Omental fat pad (tissue), 4 donors: ENCODE data around the gene CLCNKA. TPM values are rescaled to one million over a fixed set of nuclear protein-coding genes. Genes with fewer than 3 reads are reported as not detected.
"Not testable (repeated sequence)": the region's sequence is repeated elsewhere in the genome, so short reads cannot be mapped to it uniquely, and the experiment has no call there.

Source experiments
- ATAC-seq: fragments of 150-250 bp; one replicate; pipeline ENCODE4 v1.9.1; 2016; ENCODE audit warnings: mild to moderate bottlenecking, moderate library complexity; ENCODE audit not compliant: low FRiP score
- DNase-seq: peaks from one replicate; pipeline ENCODE4 v3.0.0-alpha.2; 2019; ENCODE audit warnings: low spot score
- total RNA-seq, 4 donors: library from RNA; depleted of rRNA; stranded (reverse); fragments of >200 nt; gene quantifications; one replicate each; pipeline ENCODE4 v1.1.0, GENCODE V29; 2016
- TF ChIP-seq, protein P1 (sequence below), 3 donors: fragments of 450-650 bp; IDR thresholded peaks; one replicate each; pipeline ENCODE4 v1.5.1; 2016 to 2017; ENCODE audit warnings: antibody characterized with exemption in 3 of 3, mild to moderate bottlenecking in 3 of 3, moderate library complexity in 2 of 3

Gene CLCNKA
- total RNA-seq, 4 donors from 2014 or later, result 0.37 to 2.4 (median 1.0) TPM

- ATAC-seq (no peak), DNase-seq (no peak)
- TF ChIP-seq, protein P1, sequence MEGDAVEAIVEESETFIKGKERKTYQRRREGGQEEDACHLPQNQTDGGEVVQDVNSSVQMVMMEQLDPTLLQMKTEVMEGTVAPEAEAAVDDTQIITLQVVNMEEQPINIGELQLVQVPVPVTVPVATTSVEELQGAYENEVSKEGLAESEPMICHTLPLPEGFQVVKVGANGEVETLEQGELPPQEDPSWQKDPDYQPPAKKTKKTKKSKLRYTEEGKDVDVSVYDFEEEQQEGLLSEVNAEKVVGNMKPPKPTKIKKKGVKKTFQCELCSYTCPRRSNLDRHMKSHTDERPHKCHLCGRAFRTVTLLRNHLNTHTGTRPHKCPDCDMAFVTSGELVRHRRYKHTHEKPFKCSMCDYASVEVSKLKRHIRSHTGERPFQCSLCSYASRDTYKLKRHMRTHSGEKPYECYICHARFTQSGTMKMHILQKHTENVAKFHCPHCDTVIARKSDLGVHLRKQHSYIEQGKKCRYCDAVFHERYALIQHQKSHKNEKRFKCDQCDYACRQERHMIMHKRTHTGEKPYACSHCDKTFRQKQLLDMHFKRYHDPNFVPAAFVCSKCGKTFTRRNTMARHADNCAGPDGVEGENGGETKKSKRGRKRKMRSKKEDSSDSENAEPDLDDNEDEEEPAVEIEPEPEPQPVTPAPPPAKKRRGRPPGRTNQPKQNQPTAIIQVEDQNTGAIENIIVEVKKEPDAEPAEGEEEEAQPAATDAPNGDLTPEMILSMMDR (IDR thresholded peaks at IDR 0.05), result no peak
Observed at GRCh38 chr1:15997637-15998280, 24.1 kb upstream of the CLCNKA start.

DNA sequence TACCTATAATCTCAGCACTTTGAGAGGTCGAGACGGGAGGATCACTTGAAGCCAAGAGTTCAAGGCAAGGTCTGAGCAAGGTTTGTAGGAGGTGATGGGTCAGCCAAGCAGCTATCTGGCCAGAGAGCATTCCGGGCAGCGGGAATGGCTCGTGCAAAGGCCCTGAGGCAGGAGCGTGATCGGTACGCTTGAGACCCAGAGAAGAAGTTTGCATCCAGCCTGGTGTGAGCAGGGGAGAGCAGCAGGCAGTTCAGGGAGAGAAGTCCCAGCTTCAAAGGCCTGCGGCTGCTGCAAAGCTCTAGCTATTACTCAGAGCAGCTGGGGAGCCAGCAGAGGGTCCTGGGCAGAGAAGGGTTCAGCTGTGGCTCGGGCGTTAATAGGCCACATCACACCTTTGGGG, 22.9 kb upstream of the CLCNKA start:
- no peak for ATAC-seq
- no peak for DNase-seq
- TF ChIP-seq, protein P1 (IDR thresholded peaks at IDR 0.05), result no peak

- ATAC-seq, DNase-seq: not testable (repeated sequence)
Observed at GRCh38 chr1:16001274-16001673, 20.6 kb upstream of the CLCNKA start.

- TF ChIP-seq, protein P1 (IDR thresholded peaks at IDR 0.05), result no peak
- DNase-seq, result no peak
Observed at GRCh38 chr1:16005597-16005996, 16.2 kb upstream of the CLCNKA start.

GRCh38 chr1:16006010-16006409, 15.8 kb upstream of the CLCNKA start:
- ATAC-seq, result no peak

More at GRCh38 chr1:16005597-16005996, 16.2 kb upstream of the CLCNKA start:
- ATAC-seq, result no peak

GRCh38 chr1:16006552-16007485, 15.0 kb upstream of the CLCNKA start:
- TF ChIP-seq, protein P1 (IDR thresholded peaks at IDR 0.05), result no peak
- ATAC-seq (no peak), DNase-seq (no peak)

More at GRCh38 chr1:16006010-16006409, 15.8 kb upstream of the CLCNKA start:
- no peak for DNase-seq
- TF ChIP-seq, protein P1 (IDR thresholded peaks at IDR 0.05), result no peak

GRCh38 chr1:16007671-16008341, 14.0 kb upstream of the CLCNKA start:
- DNase-seq, result no peak
- ATAC-seq, result no peak
- TF ChIP-seq, protein P1 (IDR thresholded peaks at IDR 0.05), result no peak
